GM10266 (cell line): ENCODE measurements around the gene ZFC3H1.
A peak's percentile ranks its signal among the peaks of the same experiment; 100 is the strongest.

Experiments used
- DNase-seq: peaks from one replicate; pipeline ENCODE4 v3.0.0; 2012; ENCODE audit errors: extremely low spot score
- TF ChIP-seq, protein P1 (sequence below): IDR thresholded peaks from 2 replicates; pipeline ENCODE4 v1.5.1; 2012; ENCODE audit warnings: mild to moderate bottlenecking, low read depth; ENCODE audit not compliant: control insufficient read depth, insufficient read depth; ENCODE audit errors: missing control alignments

The ZFC3H1 gene

DNA sequence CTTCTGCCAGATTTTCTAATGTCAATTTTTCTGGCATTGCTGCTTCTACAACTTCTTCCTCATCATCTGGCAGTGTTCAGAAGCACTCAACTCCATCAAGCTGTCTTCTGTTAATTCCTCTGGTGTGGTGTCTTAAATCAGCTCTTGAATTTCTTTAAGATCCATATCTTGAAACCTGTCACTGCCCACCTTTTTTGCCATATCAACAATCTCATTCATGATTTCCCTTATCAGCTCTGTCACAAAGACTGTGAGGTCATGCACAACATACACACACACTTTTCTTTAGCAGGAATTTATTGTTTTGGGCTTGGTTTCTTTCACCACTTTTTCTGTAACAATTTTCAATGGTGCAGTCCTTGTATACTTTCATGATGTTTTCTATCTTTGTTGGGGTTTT lies 7.7 kb upstream of the ZFC3H1 start:
- TF ChIP-seq, protein P1, sequence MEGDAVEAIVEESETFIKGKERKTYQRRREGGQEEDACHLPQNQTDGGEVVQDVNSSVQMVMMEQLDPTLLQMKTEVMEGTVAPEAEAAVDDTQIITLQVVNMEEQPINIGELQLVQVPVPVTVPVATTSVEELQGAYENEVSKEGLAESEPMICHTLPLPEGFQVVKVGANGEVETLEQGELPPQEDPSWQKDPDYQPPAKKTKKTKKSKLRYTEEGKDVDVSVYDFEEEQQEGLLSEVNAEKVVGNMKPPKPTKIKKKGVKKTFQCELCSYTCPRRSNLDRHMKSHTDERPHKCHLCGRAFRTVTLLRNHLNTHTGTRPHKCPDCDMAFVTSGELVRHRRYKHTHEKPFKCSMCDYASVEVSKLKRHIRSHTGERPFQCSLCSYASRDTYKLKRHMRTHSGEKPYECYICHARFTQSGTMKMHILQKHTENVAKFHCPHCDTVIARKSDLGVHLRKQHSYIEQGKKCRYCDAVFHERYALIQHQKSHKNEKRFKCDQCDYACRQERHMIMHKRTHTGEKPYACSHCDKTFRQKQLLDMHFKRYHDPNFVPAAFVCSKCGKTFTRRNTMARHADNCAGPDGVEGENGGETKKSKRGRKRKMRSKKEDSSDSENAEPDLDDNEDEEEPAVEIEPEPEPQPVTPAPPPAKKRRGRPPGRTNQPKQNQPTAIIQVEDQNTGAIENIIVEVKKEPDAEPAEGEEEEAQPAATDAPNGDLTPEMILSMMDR, result no peak
- no peak for DNase-seq

DNA sequence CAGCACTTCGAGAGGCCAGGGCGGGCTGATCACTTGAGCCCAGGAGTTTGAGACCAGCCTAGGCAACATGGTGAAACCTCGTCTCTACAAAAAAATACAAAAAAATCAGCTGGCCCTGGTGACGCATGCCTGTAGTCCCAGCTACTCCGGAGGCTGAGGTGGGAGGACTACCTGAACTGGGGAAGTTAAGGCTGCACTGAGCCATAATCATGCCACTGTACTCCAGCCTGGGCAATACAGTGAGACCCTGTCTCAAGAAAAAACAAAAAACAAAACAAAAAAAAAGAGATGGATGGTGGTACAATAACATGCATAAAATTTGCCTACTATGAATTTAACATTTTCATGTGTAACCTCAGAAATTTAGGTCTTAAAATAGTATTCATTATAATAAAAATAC lies 2.6 kb upstream of the ZFC3H1 start:
- TF ChIP-seq, protein P1, result no peak

DNA sequence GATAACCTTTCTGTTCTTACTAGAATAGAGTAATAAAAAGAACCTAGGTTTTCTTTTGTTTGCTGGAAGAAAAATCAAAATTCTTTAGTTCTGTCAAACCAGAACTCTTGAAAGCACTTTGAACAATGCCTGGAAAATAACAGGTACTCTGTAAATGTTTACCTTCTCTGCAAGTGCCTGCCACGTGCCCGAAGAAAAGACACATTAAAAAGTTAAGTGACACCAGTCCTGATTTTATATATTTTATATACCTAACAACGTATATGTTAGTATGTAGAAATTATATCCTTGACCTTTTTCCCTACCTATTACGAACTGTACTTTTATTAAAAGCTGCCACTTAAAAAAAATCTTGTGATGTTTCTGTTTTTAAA lies 1.4 kb upstream of the ZFC3H1 start:
- no peak for DNase-seq
- TF ChIP-seq, protein P1, result no peak

More for the DNA sequence above, 2.6 kb upstream of the ZFC3H1 start:
- DNase-seq, result no peak

DNA sequence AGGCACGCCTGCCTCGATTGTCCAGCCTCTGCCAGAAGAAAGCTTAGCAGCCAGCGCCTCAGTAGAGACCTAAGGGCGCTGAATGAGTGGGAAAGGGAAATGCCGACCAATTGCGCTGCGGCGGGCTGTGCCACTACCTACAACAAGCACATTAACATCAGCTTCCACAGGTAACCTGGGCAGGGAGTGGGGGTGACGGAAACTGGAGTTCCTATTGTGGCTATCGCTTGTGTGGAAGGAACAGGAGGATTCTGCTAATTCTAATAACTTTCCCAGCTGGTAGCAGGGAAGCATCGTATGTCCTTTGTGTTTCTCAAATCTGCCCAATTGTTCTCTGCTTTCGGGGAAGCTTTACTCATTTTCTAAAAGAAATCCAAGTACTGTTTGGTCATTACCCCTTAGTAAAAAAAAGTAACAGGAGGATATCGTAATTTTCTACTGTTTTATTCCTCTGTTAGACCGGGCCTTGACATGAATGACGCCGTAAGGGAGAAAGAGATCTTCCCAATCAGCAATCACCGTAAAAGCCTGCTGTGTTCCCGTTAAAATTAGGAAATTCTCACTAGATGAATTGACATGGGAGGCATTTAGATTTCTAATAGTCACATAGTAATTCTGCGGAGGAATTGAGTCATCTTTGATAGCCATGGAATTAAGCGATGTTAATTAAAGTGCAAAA lies 902 bp upstream of the ZFC3H1 start:
- TF ChIP-seq, protein P1, result no peak
- no peak for DNase-seq

DNA sequence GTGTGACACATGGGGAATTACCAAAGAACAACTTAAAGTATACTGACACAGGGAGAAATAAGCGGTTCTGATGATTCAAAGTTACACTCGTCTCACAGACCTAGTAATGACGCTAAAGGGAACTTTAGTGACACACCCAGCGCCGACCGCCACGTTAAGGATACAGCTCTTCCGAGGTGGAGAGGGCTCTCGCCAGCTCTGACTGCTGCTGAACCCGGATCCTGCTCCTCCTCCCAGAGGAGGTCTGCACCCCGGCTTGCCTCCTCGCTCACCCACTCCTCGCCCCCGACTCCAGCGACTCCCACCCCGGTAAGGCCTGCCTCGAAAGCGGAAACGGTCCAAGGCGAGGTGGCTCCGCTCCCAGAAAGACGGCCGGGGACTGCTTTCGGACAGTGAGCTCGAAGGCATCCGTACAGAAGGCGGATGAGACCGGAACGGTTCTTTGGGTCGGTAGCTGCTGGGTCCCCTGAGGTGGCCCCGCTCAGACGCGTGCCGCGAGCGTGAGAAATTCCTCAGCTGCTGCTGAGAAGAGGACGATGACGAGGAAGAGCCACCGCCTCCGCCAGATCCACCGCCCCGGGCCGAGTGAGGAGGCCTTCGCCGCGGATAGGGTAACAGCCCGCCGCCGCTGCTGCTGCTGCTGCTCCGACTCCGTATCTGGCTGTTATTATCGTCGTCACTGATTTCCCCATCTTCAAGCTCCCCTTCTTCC lies 643 bp downstream of the ZFC3H1 start:
- TF ChIP-seq, protein P1, result no peak
- peak; percentile 26 for DNase-seq

DNA sequence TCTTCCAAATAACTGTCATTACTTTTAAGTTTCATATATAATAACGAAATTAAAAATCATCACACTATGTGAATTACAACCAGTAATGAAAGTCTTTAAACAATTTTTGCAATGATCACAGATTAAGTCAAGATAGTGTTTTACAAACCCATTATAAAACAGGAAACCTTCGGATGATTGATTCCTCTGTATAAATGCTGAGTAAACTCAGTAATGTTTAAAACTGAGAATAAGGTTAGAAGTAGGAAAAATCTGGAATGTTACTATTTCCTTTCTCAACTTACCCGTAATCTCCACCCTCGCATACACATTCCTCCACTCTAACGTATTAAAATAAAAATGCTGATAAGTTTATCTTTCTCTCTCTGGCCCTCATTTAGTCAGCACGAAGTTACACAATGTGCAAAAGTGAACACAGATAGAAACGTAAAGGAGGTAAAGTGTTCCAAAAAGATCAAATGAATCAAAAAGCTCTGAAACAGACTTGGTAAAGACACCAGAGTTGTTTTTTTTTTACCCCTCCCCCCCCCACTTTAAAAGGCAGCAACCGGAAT lies 1.6 kb downstream of the ZFC3H1 start:
- DNase-seq, result no peak
- TF ChIP-seq, protein P1, result no peak

DNA sequence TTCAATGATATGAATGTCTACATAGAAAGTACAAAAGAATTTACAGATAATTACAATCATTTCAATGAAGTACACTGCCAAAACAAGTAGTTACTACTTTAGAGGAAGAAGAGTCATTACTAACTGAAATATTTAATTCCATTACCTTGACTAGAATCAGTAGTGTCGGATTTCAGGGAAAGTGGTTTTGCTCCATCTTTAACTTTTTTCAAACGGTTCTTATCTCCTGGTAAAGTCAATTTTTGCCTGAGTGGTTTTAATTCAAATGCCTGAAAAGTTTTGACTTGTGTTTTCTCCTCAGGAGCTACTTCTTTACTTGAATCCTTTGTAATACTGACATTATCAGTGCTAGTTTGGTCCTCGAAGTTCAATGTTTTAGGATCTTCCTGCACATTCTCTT lies 6.9 kb downstream of the ZFC3H1 start:
- no peak for DNase-seq
- TF ChIP-seq, protein P1, result no peak
